IPS-NIHi7 (cell line): ENCODE data around the gene PPFIA1.
A peak's percentile ranks its signal among the peaks of the same experiment; 100 is the strongest.
"Not testable (repeated sequence)": the region's sequence is repeated elsewhere in the genome, so short reads cannot be mapped to it uniquely, and the experiment has no call there.

Experiments
- DNase-seq: peaks from one replicate; pipeline ENCODE4 v3.0.0; 2012; ENCODE audit warnings: mixed read lengths; ENCODE audit errors: extremely low spot score

Gene PPFIA1

DNA sequence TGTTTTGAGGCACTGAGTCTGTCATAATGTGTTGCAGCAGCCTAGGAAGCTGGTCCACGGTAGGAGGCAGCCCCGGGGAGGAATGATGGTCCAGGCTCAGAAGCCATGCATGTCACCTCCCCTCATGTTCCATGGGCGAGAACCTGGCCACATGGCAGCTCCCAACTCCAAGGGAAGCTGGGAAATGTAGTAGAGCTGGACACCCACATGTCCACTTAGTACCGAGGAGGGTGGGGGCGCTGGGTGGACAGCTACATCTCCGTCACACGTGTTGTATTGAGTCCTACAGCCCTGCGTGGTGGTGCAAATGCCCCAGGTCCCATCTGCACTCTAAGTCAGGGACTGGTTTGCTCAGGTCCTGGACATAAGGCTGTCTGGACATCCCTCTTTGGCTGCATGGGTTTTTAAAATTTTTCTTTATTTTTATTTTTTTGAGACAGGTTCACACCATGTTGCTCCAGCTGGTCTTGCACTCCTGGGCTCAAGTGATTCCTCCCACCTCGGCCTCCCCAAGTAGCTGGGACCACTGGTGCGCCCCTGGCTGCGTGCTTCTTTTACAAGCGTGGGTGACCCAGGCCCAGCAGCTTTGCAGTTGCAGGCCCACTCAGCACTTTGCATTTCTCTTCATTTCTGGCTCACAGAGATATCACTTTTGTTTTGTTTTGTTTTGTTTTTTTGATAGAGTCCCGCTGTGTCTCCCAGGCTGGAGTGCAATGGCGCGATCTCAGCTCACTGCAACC is 123.9 kb downstream of the PPFIA1 start:
- no peak for DNase-seq

DNA sequence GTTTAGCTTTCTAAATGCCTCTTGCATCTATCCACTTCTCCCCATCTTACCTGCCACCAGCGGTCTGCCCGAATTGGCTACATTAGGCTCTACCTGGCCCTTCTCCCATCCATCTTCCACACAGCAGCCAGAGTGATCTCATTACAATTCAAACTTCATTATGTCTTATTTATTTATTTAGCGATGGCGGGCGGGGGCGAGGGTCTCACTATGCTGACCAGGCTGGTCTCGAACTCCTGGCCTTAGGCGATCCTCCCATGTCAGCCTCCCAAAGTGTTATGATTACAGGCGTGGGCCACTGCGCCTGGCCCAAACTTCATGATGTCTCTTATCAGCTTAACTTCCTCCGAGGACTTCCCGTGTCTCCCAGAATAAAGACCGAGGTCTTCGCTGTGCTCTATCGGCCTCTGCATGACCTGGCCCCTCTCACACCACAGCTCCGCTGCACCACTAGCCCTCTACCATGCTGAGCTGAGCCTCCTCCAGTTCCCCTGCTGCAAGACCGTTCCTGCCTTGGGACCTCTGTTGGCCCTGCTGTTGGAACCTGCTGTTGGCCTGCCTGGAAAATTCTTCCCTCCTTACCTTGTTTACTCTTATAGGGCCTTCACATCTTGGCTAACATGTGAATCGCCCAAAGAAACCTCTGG is 127.0 kb downstream of the PPFIA1 start:
- DNase-seq, result peak; percentile 37

DNA sequence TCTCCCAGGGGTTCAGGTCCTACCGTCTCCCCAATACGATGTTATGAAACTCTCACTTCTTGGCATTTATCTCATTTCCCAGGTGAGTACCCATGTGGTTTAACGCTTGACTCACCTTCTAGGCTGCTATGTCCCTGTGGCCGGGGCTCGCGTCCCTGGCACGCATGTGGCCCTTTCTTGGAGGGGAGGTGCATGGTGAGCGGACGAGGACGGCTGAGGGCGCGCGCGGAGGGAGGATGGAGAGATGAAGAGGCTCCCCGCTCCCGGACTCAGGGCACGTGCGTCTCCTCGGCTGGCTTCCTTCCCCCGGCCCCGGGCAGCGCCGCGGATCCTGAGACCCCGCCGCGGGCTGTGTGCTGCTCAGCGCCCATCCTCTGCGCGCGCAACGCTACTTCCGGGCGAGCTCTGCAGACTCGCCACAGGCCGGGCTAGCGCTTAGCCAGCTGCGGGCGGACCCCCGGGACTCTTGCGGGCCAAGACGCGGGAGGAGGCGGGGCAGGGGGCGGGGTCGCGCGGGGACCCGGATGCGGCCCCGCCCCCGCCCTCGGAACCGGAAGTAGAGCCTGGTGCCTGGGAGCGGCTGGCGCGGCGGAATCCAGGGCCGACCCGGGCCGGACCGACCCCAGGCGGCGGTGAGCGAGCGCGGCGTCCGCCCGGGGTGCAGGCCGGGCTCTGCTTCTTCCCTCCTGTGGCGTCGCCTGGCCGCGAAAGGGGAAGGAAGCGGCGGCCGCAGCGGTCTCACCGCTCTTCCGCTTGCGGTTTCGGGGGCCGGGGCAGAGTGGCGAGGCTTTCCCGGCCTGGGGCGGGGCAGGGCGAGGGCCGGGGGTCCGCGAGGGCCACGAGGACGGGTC is 127.7 kb downstream of the PPFIA1 start, which contains the start of gene CTTN:
Gene CTTN (plus strand): TSS at position 547 of the 851 bp plus-strand sequence. CDS start 8,769 bp downstream, outside the sequence.
- DNase-seq, result peak; percentile 98

DNA sequence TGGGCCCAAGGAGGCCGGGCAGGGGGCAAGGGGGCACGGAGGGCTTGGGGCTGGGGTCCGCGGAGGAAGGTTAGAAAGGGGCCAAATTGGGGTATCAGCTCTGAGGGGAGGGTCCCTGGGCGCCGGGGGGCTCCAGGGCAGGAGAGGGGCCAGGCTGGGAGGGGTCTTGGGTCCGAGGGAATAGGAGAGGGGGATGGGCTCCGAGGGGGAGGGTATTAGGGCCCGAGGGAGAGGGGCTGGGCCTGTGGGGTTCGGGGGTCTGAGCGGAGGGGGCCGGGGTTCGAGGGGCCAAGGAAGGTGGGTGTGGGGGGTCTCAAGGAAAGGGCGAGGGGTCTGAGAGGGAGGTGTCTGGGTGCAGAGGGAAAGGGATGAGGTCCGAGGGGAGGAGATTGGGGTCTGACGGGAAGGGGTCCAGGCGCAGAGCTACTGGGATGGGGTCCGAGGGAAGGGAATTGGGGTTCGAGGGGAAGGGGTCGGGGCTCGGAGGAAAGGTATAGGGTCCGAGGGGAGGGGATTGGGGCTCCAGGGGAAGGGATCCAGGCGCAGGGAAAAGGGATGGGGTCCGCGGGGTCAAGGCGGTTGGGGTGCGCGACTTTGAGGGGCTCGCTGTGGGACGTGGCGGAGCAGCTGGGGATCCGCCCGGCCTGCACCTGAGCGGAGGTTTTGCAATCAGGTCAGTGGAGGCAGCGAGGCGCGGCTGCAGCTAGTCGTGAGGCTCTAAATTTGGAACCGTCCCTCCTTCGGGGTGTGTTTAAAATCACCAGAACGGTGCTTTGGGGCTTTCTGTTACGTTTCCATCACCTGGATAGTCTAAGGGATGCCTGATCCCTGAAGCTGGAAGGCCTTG is 128.6 kb downstream of the PPFIA1 start:
- DNase-seq, result no peak

DNA sequence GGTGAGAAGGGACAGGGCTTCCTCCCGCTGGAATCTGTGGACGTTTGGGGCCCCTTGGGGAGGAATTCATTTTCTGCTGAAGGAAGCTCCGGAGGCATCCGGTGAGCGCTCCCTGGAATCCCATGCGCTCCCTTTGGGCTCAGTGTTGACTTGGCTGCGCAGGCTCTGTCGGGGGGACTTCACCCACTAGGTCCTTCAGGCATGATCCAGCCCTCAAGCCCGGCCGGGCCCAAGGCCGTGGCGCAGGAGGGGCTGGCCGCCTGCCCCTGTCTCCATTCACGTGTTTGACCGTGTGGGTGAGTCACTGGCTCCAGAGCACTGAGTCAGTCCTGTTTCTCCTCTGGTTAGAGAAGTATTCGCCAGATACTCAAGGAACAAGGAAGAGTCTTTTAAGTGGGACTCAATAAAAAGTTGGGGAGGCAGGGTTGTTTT is 129.2 kb downstream of the PPFIA1 start:
- DNase-seq, result peak; percentile 72

DNA sequence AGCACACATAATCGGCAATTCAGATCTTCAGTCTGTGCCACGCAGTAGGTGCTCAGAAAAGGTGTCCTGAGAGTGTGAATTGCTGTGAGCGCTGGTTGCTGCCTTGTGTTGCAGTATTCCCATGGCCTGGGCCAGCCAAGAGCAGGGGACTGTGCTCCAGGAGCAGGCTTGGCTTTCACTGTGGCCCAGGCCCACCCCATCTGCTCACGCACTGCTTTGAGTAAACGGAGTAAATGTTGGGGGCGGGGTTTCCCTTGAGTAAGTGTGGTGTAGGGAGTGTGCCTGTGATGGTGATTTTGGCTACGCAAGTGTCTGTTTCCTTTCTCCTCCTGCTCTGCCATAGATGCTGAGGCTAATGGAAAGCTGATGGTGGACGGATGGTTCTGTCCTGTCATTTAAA is 130.2 kb downstream of the PPFIA1 start:
- peak; percentile 38 for DNase-seq

DNA sequence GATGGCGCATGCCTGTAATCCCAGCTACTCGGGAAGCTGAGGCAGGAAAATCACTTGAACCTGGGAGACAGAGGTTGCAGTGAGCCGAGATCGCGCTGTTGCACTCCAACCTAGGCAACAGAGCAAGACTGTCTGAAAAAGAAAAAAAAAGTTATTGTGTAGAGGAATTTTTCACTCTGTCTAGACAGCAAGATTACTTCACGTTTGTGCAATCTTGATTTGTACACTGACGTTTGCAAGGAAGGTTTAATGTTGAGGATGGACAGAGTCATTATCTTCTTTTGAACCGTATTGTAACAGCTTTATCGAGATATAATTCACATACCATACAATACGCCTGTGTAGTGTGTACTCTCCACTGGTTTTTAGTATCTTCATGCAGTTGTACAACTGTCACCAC is 131.5 kb downstream of the PPFIA1 start:
- DNase-seq, result no peak

DNA sequence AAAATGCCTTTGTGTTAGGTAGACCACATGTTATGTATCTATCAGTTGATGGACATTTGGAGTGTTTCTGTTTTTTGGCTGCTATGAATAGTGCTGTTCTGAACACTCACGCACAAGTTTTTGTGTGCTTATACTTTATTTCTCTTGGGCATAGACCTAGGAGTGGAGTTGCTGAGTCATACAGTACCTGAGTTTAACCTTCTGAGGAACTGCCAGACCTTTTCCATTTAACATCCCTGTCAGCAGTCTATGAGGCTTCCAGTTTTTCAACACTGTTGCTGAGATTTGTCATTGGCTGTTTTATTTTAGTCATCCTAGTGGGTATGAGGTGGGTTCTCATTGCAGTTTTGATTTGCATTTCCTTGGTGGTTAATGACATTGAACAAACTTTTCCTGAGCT is 132.2 kb downstream of the PPFIA1 start:
- DNase-seq, result no peak

DNA sequence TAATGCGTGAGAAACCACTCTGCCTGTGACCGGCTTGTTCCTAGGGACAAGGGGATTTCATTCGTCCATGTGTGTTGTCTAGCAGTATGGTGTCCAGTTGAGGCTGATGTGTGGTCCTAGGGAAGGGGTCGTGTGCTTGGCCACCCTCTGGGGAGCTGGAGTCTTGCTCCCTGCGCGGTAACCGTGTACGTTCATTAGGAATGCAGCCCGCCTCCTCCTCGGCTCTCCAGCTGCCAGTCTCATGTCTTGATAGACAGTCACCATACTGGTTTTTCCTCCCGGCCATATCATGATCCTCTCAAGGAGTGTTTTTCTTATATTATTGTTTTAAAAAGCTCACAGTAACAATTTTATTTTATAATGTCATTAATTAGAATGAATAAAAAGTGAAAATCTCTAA is 133.8 kb downstream of the PPFIA1 start:
- no peak for DNase-seq

DNA sequence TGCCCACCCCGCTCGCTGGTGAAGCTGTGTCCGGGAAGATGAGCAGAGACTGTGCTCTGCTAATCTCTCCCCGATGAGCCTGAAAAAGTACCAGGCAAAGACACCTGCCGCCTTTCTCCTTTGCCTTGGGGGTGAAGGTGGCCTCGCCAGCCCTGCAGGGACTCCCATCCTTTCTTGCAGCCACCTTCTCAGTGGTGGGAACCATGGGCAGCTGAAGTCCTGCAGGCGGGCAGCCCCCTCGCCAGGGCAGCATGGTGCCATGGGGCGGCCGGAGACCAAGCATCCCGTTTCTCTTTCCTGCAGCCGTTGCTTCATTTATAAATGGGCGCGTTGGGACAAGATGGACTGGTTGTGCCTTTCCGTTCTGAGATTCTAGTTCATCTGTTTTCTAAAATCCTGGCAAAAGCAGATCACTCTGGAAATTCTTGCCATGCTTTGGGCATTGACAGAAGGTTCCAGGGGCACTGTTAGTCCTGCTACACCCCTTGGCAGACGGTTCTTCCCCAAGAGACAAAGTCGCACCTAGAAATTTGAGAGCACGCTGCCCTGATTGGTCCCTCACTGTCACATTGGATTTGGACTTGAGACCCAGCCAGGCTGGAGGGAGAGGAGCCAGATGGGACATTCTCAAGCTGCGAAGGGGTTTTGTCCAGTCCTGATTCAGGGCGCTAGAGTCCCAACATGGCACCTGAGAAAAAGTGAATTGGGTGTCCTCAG is 135.3 kb downstream of the PPFIA1 start:
- no peak for DNase-seq

DNA sequence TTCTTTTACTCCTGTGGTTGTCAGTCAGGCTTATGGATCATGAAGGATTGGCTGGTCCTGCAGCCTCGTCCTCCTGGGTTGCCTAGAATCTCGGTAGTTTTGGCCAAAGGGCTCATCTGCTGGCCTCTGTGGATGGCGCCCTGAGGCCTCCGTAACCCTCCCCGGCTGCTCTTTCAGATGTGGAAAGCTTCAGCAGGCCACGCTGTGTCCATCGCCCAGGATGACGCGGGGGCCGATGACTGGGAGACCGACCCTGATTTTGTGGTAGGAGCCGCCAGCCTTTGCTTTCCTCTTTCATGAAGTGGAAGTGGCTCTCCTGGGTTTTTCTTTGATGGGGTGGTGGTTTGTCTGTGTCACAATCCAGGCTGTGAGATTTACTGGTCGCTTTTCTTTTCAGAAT is 136.6 kb downstream of the PPFIA1 start:
- no peak for DNase-seq

DNA sequence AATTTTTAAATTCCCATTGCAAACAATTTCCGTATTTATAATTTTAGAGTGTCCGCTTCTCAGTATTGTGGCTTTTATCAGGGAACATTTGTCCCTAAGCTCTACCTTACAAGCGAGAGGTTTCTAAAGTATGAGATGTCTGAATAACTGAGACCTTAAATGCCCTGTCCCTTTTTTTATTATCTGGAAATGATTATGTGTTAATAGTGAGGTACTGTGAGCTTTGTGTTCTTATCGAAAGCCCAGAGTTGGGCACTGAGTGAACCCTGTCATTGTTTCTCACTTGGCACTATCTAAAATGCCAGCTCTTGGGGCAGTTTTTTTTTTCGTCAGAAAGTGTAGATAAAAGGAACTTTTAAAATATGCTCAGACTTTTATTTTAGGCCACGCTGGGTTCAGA is 137.3 kb downstream of the PPFIA1 start:
- DNase-seq, result no peak

DNA sequence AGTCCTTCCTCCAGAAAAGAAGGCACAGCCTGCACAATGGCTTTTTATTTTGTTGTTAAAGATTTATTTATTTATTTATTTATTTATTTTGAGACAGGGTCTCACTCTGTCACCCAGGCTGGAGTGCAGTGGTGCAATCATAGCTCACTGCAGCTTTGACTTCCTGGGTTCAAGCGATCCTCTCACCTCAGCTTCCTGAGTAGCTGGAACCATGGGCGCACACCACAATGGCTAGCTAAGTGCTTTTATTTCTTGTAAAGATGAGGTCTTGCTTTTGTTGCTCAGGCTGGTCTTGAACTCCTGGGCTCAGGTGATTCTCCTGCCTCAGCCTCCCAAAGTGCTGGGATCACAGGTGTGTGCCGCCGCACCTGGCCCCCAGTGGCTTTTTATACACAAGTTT is 137.8 kb downstream of the PPFIA1 start:
- DNase-seq, result not testable (repeated sequence)

DNA sequence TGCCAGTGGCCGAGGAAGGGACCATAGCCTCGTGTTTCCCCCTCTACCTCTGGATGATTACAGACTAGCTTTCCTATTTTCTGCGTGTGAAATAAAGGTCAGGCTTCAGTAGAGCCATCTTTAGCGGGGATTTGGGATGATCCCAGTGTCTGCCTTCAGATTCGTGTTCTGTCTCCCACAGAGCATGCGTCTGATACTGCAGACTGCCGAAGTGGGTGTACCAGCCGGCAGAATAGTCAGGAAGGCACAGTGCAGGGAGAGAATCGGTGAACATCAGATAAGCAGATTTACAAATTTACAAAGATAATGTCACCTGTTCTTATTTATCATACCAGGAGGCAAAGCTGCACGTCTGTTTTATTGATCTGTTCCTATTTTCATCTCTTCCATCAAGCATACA is 138.9 kb downstream of the PPFIA1 start:
- no peak for DNase-seq

DNA sequence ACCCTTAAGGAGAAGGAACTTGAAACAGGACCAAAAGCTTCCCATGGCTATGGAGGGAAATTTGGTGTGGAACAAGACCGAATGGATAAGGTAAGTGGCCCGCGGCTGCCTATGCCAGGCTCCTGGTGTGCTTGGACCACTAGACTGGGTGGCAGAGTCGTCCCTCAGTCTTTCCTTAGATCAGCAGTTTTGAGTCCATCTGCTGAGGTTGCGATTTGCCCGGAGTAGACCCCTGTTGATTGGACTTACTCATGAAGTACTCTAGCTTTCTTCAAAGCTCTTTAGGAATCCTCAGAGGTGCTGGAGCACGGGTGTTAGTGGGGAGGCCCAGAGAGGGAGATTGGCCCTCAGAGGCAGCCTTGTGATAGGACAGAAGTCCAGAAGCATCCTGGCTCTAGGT is 139.4 kb downstream of the PPFIA1 start:
- DNase-seq, result no peak

DNA sequence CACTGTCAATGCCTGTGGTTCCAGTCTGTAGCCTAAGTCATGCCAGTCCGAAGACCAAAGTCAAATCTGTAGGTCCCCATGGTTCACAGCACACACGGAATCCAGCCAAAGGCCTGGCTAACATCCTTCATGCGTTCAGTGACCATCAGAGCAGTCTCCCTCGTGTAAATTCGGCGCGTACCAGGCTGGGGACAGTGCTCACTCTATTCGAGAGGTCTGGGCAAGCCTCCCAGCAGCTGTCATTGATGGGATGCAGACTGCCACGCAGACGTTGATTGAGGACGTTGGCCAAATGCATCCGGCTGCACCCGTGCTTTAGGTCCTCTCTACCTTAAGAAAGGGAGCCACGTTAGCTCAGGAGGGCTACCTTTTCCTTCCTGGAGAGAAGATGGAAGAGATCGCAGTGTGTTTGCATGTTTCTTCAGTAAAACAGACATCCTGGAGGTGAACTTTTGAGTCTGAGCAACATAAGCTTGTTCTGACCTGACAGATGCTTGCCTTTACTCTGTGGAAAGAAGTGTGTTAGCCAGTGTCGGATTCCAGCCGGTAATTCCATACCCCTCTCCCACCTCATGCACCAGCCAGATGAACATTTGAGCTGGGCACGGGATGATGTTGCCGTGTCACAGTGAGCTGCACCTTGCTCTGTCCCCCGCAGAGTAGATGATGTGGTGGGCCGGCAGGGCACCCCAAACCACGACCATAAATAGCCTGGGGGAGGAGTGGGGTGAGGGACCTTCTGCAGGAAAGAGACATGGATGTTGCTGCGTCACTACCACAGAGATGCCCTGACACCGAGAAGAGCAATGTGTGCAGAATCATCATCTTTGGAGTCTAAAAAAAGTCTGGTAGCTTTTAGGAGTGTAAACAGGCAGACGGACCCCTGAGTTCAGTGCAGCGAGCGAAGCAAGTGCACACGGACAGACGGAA is 140.1 kb downstream of the PPFIA1 start:
- DNase-seq, result no peak

DNA sequence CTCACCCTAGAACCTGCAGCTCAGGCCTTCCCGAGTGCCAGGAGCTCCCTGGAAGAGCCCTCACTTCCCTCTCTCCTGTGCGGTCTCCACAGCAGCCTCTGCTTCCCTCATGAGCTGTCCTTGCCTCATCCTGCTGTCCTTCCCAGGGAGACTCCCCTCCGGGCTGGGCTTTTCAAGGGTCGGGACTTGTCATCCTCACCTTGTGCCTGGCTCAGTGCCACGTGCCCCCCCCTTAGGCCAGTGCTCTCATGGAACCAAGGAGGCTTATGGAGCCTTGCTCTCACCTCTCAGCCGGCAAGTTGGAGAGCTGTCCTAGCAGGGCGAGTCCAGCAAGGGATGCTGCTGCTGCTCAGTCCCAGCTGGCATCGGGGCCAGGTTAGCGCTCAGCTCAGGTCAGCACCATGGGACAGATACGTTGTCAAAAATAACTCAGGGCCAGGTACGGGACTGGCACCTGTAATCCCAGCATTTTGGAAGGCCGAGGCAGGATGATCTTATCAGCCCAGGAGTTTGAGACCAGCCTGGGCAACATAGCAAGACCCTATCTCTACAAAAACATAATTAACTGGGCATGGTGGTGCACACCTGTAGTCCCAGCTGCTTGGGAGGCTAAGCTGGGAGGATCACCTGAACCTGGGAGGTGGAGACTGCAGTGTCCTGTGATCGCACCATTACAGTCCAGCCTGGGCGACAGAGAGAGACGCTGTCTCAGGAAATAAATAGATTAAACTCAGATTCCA is 141.4 kb downstream of the PPFIA1 start:
- no peak for DNase-seq

DNA sequence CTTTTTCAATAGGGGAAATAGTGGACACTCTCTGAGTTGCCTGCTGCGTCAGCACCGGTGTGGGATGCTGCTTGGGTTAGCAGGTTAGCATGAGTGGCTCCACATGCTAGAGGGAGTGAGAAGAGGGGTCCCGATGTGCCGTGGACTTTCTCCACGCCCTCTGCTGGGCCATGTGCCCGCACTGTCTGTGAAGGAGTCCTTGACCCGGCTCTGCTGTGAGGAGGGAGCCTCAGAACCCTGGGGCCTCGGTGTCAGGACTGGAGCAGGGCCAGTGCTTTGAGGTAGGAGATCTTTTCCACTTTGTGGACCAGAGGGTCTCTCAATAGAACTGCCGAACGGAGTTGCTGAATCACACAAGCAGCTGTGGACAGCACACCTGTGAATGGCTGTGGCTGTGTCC is 142.7 kb downstream of the PPFIA1 start:
- no peak for DNase-seq
